Testis (tissue), 2 donors: ENCODE measurements around the gene C1orf21.

Experiments used
- CTCF ChIP-seq, 3 experiments: fragments of 450-650 bp in 2 of 3; fragments of 200-600 bp in 1 of 3; sonication (generic) in 1 of 3; IDR thresholded peaks; one replicate each; pipeline ENCODE4 v1.5.1; 2016 to 2019; ENCODE audit warnings: antibody characterized with exemption in 3 of 3, mild to moderate bottlenecking in 2 of 3, moderate library complexity in 1 of 3
- POLR2A ChIP-seq: fragments of 450-650 bp; IDR thresholded peaks from one replicate; pipeline ENCODE4 v1.6.1; 2017; ENCODE audit warnings: antibody characterized with exemption, mild to moderate bottlenecking, moderate library complexity

DNA sequence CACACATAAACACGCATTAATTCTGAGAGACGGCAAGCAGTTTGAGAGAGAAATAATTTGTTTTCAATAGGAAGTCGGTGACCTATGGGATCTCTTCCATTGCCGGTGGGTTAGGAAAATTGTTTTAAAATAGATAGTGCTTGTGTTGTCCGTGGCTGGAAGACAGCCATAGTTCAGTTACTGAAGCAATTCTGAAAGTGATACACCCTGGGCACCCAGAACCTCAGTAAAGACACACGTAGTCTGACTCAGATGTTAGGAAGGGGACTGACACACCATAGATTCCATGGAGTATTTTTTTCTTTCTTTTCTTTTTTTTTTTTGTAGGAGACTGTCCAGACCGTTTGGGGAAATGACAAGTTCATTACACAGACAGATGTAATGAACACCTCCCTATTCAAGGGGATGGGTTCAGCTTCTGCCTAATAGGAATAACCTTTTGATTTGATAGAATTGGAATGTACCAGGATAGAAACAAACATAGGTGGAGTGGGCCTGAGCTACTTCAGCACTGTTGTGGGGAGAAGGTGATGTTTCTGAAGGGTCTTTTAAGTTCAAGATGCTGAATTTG lies 1.6 kb downstream of the C1orf21 start:
- no peak for TF ChIP-seq CTCF (IDR thresholded peaks at IDR 0.05)
- TF ChIP-seq POLR2A, result no peak
